Ovary (tissue), 9 donors: Measurements from ENCODE around the gene SHROOM4. TPM values are rescaled to one million over a fixed set of nuclear protein-coding genes. Genes with fewer than 3 reads are reported as not detected.

Experiments
- DNase-seq, 5 donors: peaks; one replicate each; pipeline ENCODE4 v3.0.0-alpha.2; 2019 to 2020
- H3K27ac ChIP-seq, 2 donors: fragments of 200-600 bp; one replicate each; pipeline versions ENCODE4 v1.5.1 to v1.8.0; 2019 to 2022
- H3K27me3 ChIP-seq: fragments of 200-600 bp; one replicate; pipeline ENCODE4 v1.8.0; 2022
- H3K36me3 ChIP-seq: fragments of 200-600 bp; sonication (generic); one replicate; pipeline ENCODE4 v1.5.1; 2019
- H3K4me1 ChIP-seq: one replicate; pipeline ENCODE4 v1.8.1; 2013; ENCODE audit warnings: mild to moderate bottlenecking, moderate library complexity; ENCODE audit not compliant: insufficient read depth
- H3K4me3 ChIP-seq: fragments of 200-600 bp; sonication (generic); one replicate; pipeline ENCODE4 v1.5.1; 2017
- H3K9me3 ChIP-seq, 2 donors: fragments of 200-600 bp in 1 of 2; sonication (generic) in 1 of 2; one replicate each; pipeline versions ENCODE4 v1.5.1 to v1.8.1; 2013 to 2019; ENCODE audit warnings: mild to moderate bottlenecking in 1 of 2, moderate library complexity in 1 of 2
- CTCF ChIP-seq, 3 donors: fragments of 450-650 bp in 2 of 3; fragments of 200-600 bp in 1 of 3; IDR thresholded peaks; one replicate each; pipeline versions ENCODE4 v1.5.1 to v1.8.0; 2016 to 2022; ENCODE audit warnings: antibody characterized with exemption in 3 of 3, mild to moderate bottlenecking in 1 of 3
- EP300 ChIP-seq: sonication (generic); formaldehyde crosslinking; IDR thresholded peaks from one replicate; pipeline ENCODE4 v1.6.1; 2017; ENCODE audit warnings: antibody characterized with exemption
- POLR2A ChIP-seq: fragments of 450-650 bp; IDR thresholded peaks from one replicate; pipeline ENCODE4 v1.6.1; 2017; ENCODE audit warnings: antibody characterized with exemption, mild to moderate bottlenecking, moderate library complexity
- WGBS, 3 donors: extraction: QIAGEN DNeasy Blood & Tissue Kit in 1 of 3; methylation state at CpG; one replicate each; pipeline versions ENCODE4 v1.1.5 to v1.1.7; 2013 to 2017; 5-methylcytosine and 5-hydroxymethylcytosine counted together
- intact Hi-C, 4 donors: fragments of 100-400 bp; cut with DNase I; formaldehyde crosslinking; loops; one replicate each; pipeline versions ENCODE4 v1.11.0 to v1.15.1; 2022 to 2023
- polyA plus RNA-seq, 2 donors: library from polyadenylated mRNA; stranded (reverse); fragments of 200-250 nt in 1 of 2; fragments of 350-450 nt in 1 of 2; fragmentation: Illumina TruSeq in 1 of 2; extraction: RNeasy Lipid Tissue Mini Kit (QIAGEN cat#74804) in 1 of 2; gene quantifications; one replicate each; pipeline ENCODE4 v1.2.3, GENCODE V29; 2013 to 2014
- total RNA-seq, 7 donors: library from RNA; depleted of rRNA in 2 of 7; stranded (reverse); fragments of >200 nt in 2 of 7; fragmentation: NEBNext Ultra II Directional in 3 of 7; extraction: Animal tissue kit (Norgen Biotek cat#: 25700) in 3 of 7; gene quantifications; one replicate each; pipeline versions ENCODE4 v1.1.0 to v1.2.4, GENCODE V29; 2016 to 2023
- donor health status: DM: no; HTN: no; CAD: no; lungs with moderate emphysema.
- donor health status: DM: no; HTN: no; CAD: no.
- donor health status: Bipolar disorder and iron deficiency.
- donor health status: DM: yes; HTN: yes; CAD: no.
- donor health status: DM: no; HTN: no; CAD: no.
- donor health status: DM: yes; HTN: yes; CAD: no.

Gene SHROOM4
- total and polyA plus RNA-seq, 9 donors: 1.7 to 7.2 (median 3.1) TPM

- no peak overlapping the region for H3K27ac ChIP-seq
- DNase-seq: no peak
- no peaks in the 10 kb centered on the region for H3K36me3 ChIP-seq
- no peaks in the 10 kb centered on the region for H3K9me3 ChIP-seq
- no peaks in the 10 kb centered on the region for H3K4me1 ChIP-seq
- no peak overlapping the region for H3K4me3 ChIP-seq
- H3K27me3 ChIP-seq: no peaks in the 10 kb centered on the region
- intact Hi-C loops: no loop called here
- TF ChIP-seq EP300: no peak
- TF ChIP-seq POLR2A: no peak
- no peak for TF ChIP-seq CTCF (IDR thresholded peaks at IDR 0.05)
Measured at GRCh38 chrX:50644496-50644895, 169.5 kb downstream of the SHROOM4 start.

- 66 to 72% (median 67%) methylated on average over 7 of the region's 7 CpGs for WGBS, 3 donors
- Histone ChIP-seq H3K27me3 (no peaks in the 10 kb centered on the region), H3K9me3 (no peaks in the 10 kb centered on the region), H3K27ac (no peak overlapping the region), H3K36me3 (no peaks in the 10 kb centered on the region), H3K4me1 (no peaks in the 10 kb centered on the region), H3K4me3 (no peak overlapping the region)
- TF ChIP-seq EP300 (no peak), POLR2A (no peak), CTCF (IDR thresholded peaks at IDR 0.05) (no peak)
- DNase-seq: no peak
- intact Hi-C loops: no loop called here
Measured at GRCh38 chrX:50643525-50644137, 170.4 kb downstream of the SHROOM4 start.

- Histone ChIP-seq H3K27ac (no peak overlapping the region), H3K36me3 (no peaks in the 10 kb centered on the region), H3K9me3 (no peaks in the 10 kb centered on the region), H3K4me3 (no peak overlapping the region), H3K27me3 (no peaks in the 10 kb centered on the region), H3K4me1 (no peaks in the 10 kb centered on the region)
- WGBS, 3 donors: 63 to 75% (median 65%) methylated on average over 3 of the region's 3 CpGs
- TF ChIP-seq CTCF (IDR thresholded peaks at IDR 0.05) (no peak), POLR2A (no peak), EP300 (no peak)
- DNase-seq: no peak
- intact Hi-C loops: no loop called here
Measured at GRCh38 chrX:50638123-50638522, 175.9 kb downstream of the SHROOM4 start.

GRCh38 chrX:50635817-50636365 is 178.1 kb downstream of the SHROOM4 start:
- H3K9me3 ChIP-seq: no peaks in the 10 kb centered on the region
- H3K4me1 ChIP-seq: no peaks in the 10 kb centered on the region
- TF ChIP-seq EP300 (no peak), CTCF (IDR thresholded peaks at IDR 0.05) (no peak), POLR2A (no peak)
- WGBS, 3 donors: 61 to 80% (median 69%) methylated on average over 4 of the region's 4 CpGs
- DNase-seq: no peak
- intact Hi-C loops: no loop called here
- H3K27me3 ChIP-seq: no peaks in the 10 kb centered on the region
- no peak overlapping the region for H3K27ac ChIP-seq
- no peak overlapping the region for H3K4me3 ChIP-seq
- no peaks in the 10 kb centered on the region for H3K36me3 ChIP-seq
